HG03045 (cell line): ENCODE results near the gene FAM120AOS.

Source experiments
- ATAC-seq: cut with Tn5 transposase; IDR thresholded peaks from one replicate; pipeline ENCODE4 v1.9.1; 2021; ENCODE audit warnings: mild to moderate bottlenecking, moderate library complexity; ENCODE audit not compliant: unreplicated experiment

The FAM120AOS gene

DNA sequence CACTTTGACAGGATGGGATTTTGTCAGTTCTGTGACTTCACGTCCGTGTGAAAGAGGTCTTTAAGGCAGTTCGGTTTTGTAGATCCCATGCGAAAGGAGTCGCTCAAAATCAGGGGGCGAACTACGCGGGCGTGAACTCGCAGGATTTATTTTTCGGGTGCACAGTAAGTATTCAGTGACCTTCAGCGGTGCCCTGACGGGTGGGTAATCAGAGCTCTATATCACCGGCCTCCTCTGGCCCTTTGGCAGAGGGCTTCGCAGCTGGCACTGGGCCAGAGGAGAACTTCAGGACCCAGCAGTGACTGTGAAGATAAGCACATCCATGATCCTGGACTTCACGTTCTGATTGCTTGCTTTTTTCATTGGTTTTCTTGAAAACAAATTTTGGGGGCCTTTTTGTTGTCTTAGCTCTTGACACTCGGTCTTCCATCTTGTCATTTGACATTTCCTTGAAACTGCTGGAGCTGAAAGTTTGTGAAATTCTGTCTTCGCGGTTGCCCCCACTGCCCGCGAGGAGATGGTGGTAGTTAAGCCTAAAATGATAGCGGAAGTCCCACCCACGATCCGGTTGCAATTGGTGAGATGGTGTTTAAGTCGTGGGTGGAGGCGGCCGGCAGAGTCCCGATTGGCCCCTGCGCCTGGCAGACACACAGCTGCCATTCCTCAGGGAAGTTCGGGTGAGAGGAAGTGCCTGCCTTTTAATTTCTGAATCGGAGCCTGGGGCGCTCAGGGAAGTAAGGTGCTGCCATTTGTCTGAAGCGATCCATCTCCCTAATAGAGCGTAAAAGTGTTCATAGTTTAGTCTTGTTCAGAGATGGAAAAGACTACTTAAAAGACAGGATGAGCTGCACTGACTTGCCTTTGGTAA is at the start of gene FAM120AOS:
Gene FAM120AOS (minus strand): TSS at position 535 of the 868 bp plus-strand sequence. CDS start 872 bp downstream, outside the sequence.
- ATAC-seq = peak; percentile 62

DNA sequence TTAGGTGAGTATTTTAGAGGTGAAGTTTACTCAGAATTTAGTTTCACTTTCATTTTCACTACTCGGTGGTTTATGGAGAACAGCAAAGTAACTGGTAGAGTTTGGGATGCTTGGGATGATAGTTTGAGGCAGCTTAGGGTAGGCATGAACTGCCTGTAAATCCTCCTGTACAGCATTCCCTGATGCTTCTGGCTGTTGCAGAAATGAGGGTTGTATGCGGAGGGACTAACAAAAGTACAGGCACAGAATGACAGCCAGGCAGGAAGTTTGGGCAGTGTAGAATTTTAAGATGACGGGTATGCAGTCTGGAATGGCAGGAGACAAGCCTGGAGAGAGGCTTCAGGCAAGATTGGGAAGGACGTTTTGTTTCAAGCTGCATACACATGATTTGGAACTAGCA is 48.0 kb upstream of the FAM120AOS start:
- ATAC-seq = no peak

- ATAC-seq = no peak
Observed at GRCh38 chr9:93500571-93501298, 47.4 kb upstream of the FAM120AOS start.

DNA sequence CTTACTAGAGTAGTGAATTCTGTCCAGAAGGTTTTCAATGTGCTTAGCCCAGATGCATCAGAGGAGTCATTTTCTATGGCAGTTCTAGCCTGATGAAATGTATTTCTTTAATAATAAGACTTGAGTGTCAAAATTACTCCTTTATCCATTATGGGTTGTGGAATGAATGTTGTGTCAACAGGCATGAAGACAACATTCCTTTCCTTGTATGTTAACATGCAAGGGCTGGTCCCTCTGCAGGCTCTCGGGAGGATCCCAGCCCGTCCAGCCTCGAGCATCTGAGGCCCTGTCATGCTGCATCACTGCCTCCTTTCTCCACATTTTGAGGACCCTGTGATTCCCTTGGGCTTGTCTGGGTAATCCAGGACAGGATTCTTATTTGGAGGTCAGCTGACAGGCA is 42.9 kb upstream of the FAM120AOS start:
- ATAC-seq = no peak

GRCh38 chr9:93493949-93494348 is 40.6 kb upstream of the FAM120AOS start:
- ATAC-seq = no peak

DNA sequence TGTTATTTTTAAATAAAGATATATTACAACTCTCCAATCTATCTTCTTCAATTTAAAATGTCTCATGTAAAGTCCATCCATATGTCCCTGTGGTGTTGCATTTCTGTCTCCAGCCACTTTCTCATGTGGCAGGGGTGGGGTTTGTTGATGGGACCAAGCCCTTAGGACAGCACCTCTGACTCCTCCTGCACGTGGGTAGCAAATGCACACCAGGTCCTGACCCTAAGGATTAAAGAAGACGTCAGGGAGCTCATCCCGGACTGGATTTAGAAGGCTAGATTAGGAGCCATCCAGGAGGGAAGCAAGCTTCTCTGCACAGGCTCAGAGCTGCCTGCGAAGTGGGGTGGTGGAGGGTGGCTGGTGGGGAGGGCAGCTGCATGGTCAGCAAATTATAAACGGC is 38.9 kb upstream of the FAM120AOS start:
- ATAC-seq = no peak

- no peak for ATAC-seq
Observed at GRCh38 chr9:93491593-93492232, 38.3 kb upstream of the FAM120AOS start.

GRCh38 chr9:93488244-93488643 is 34.9 kb upstream of the FAM120AOS start:
- ATAC-seq = no peak

GRCh38 chr9:93486268-93486667 is 32.9 kb upstream of the FAM120AOS start:
- ATAC-seq = no peak

DNA sequence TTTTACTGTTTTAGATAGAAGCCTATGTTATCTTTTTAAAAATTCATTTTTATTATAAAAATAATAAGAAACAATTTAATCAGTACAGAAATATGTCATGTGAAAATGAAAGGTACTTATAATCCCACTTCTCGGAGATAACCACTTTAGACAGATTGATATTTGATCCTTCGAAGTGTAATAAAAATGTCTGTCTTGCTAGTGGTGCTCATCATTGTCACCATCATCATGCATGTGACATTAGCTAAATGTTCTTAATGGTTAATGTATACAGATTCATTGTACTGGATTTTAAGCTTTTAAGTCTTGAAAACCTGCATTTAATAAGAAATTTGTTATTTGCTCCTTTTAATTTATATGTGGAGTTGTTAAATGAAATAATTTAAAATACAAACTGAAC is 30.1 kb upstream of the FAM120AOS start:
- no peak for ATAC-seq

- ATAC-seq = no peak
Observed at GRCh38 chr9:93480728-93481324, 27.4 kb upstream of the FAM120AOS start.

- ATAC-seq = no peak
Observed at GRCh38 chr9:93480262-93480661, 26.9 kb upstream of the FAM120AOS start.

- no peak for ATAC-seq
Observed at GRCh38 chr9:93479726-93480125, 26.3 kb upstream of the FAM120AOS start.

GRCh38 chr9:93477397-93477796 is 24.0 kb upstream of the FAM120AOS start:
- no peak for ATAC-seq

- no peak for ATAC-seq
Observed at GRCh38 chr9:93476924-93477323, 23.5 kb upstream of the FAM120AOS start.

DNA sequence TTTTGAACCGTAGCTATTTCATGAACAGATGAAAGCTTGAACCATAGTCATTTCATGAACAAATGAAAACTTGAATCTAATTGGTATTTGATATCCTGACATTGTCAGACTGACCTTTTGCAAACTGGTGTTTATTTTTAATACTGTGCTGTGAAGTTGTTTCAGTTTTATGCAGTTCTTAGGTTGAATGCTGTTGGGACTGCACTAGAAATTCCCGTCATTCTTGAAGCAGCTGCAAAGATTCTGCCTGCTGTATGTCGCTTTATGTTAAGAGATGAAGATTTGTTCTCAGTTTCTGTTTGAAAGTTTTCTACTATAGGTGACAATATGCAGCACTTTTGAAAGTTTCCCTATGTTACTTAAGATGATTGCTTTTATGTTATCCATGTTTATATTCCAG is 22.5 kb upstream of the FAM120AOS start:
- no peak for ATAC-seq

- no peak for ATAC-seq
Observed at GRCh38 chr9:93475108-93475507, 21.7 kb upstream of the FAM120AOS start.

- no peak for ATAC-seq
Observed at GRCh38 chr9:93473411-93473810, 20.0 kb upstream of the FAM120AOS start.

DNA sequence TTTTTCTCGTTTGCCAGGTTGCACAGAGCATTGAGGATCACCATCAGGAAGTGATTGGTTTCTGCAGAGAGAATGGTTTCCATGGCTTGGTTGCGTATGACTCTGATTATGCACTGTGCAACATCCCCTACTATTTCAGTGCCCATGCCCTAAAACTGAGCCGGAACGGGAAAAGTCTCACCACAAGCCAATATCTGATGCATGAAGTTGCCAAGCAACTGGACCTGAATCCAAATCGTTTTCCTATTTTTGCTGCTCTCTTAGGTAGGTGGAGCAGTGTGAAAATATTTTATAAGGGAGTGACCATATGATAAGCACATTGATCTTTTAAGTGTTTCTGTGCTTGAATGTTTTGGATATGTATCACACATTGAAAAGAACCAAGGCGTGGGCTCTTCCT is 17.7 kb upstream of the FAM120AOS start:
- ATAC-seq = no peak

- ATAC-seq = no peak
Observed at GRCh38 chr9:93470391-93470790, 17.0 kb upstream of the FAM120AOS start.

DNA sequence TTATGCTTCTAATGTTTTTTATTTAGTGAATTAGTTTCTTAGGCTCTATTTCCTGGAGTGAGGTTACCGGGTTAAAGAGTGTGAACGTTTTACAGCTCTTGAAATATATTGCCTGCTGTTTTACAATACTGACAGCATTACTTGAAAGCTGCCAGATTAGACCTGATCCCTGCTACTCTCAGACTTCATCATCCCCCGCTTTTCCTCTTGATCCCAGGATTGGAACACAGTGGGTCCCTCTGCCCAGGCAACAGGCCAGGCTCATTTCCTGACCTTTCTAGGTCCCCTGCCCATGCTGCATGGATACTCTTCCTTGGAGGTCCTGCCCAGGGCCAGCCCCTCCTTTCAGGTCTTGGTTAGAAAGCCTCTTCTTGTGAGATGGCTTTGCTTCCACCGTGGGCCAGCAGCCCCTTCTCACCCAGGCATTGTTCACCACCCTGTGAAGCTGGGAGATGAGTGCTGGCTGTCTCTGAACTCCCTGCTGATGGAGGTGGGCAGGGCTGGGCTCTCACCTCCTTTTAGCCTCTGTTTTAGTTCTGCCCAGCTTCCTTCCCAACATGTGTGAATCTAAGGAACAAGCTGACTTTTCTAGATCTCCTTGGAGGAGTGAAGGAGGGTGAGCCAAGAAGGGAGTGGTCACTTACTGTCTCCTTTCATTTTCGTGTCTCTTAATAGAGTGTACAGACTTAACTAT is 15.5 kb upstream of the FAM120AOS start:
- ATAC-seq = no peak
